Stimulated activated CD8-positive, alpha-beta memory T cell treated with anti-CD3 and anti-CD28 coated beads, Interleukin-2, amount 100 ng/mL, for 48 hours (primary cell): ENCODE measurements around the gene MLLT6.
"Not testable (repeated sequence)": the region's sequence is repeated elsewhere in the genome, so short reads cannot be mapped to it uniquely, and the experiment has no call there.

Experiments used
- DNase-seq, 2 donors: peaks; one replicate each; pipeline ENCODE4 v3.0.0-alpha.2; 2020; ENCODE audit warnings: low read depth in 2 of 2

Gene MLLT6

GRCh38 chr17:38726145-38726544 is 21.1 kb downstream of the MLLT6 start:
- not testable (repeated sequence) for DNase-seq

GRCh38 chr17:38727736-38728135 is 22.7 kb downstream of the MLLT6 start:
- DNase-seq: peak in 1 of 2 donors; percentile 74

- DNase-seq: peak in 1 of 2 donors; percentile 39
These were observed 23.3 kb downstream of the MLLT6 start for GRCh38 chr17:38728290-38728831.

- DNase-seq: no peak
These were observed 24.4 kb downstream of the MLLT6 start for GRCh38 chr17:38729368-38729885.

GRCh38 chr17:38729886-38730525 is 24.9 kb downstream of the MLLT6 start, which contains the start of gene CISD3:
TSS of gene CISD3 (plus strand) at chr17:38730341. CDS start at chr17:38730359, 18 bp downstream.
- DNase-seq: peak; percentile 79 to 85

GRCh38 chr17:38730526-38731379 is 25.7 kb downstream of the MLLT6 start:
- DNase-seq: no peak

- no peak for DNase-seq
These were observed 26.6 kb downstream of the MLLT6 start for GRCh38 chr17:38731526-38732294.

- no peak for DNase-seq
These were observed 27.6 kb downstream of the MLLT6 start for GRCh38 chr17:38732376-38733281.

- DNase-seq: no peak
These were observed 28.4 kb downstream of the MLLT6 start for GRCh38 chr17:38733282-38733981.

- no peak for DNase-seq
These were observed 29.2 kb downstream of the MLLT6 start for GRCh38 chr17:38733982-38734973.

- DNase-seq: peak; percentile 66 to 70
These were observed 30.3 kb downstream of the MLLT6 start for GRCh38 chr17:38735161-38735997.

- DNase-seq: no peak
These were observed 33.1 kb downstream of the MLLT6 start for GRCh38 chr17:38738007-38738662.

GRCh38 chr17:38738686-38739085 is 33.6 kb downstream of the MLLT6 start:
- no peak for DNase-seq

- DNase-seq: no peak
These were observed 34.2 kb downstream of the MLLT6 start for GRCh38 chr17:38739305-38739704.

- no peak for DNase-seq
These were observed 35.0 kb downstream of the MLLT6 start for GRCh38 chr17:38740044-38740443.

GRCh38 chr17:38740806-38741205 is 35.7 kb downstream of the MLLT6 start:
- no peak for DNase-seq

GRCh38 chr17:38741461-38741860 is 36.4 kb downstream of the MLLT6 start:
- no peak for DNase-seq
